Liver (tissue), 9 donors: ENCODE data around the gene SELENOF. TPM values are rescaled to one million over a fixed set of nuclear protein-coding genes. Genes with fewer than 3 reads are reported as not detected.

Experiments
- DNase-seq: peaks from one replicate; pipeline ENCODE4 v3.0.0-alpha.2; 2017; ENCODE audit warnings: low spot score
- H3K27ac ChIP-seq, 2 donors: one replicate each; pipeline ENCODE4 v1.7.0; 2013; ENCODE audit warnings: inconsistent platforms in 2 of 2, low read length in 2 of 2, control low read depth in 1 of 2, low read depth in 1 of 2, mild to moderate bottlenecking in 1 of 2
- H3K27me3 ChIP-seq, 4 donors: one replicate each; pipeline versions ENCODE4 v1.6.1 to v1.7.0; 2013; ENCODE audit warnings: low read length in 3 of 4, inconsistent platforms in 1 of 4, mild to moderate bottlenecking in 1 of 4, moderate library complexity in 1 of 4; ENCODE audit not compliant: control insufficient read depth in 4 of 4, insufficient read depth in 4 of 4
- H3K36me3 ChIP-seq, 4 donors: one replicate each; pipeline versions ENCODE4 v1.6.1 to v1.7.0; 2013; ENCODE audit warnings: low read length in 3 of 4, mild to moderate bottlenecking in 3 of 4, low read depth in 1 of 4, moderate library complexity in 1 of 4; ENCODE audit not compliant: control insufficient read depth in 4 of 4, insufficient read depth in 3 of 4
- H3K4me1 ChIP-seq, 4 donors: one replicate each; pipeline versions ENCODE4 v1.6.1 to v1.7.0; 2013; ENCODE audit warnings: low read length in 3 of 4, mild to moderate bottlenecking in 3 of 4, moderate library complexity in 1 of 4; ENCODE audit not compliant: control insufficient read depth in 4 of 4, insufficient read depth in 4 of 4
- H3K4me3 ChIP-seq, 3 donors: one replicate each; pipeline versions ENCODE4 v1.6.1 to v1.7.0; 2013; ENCODE audit warnings: low read length in 3 of 3, control low read depth in 1 of 3, low read depth in 1 of 3, mild to moderate bottlenecking in 1 of 3
- H3K9ac ChIP-seq, 2 donors: one replicate each; pipeline ENCODE4 v1.7.0; 2013; ENCODE audit warnings: low read length in 2 of 2, mild to moderate bottlenecking in 2 of 2, moderate library complexity in 2 of 2, control low read depth in 1 of 2, low read depth in 1 of 2
- H3K9me3 ChIP-seq, 4 donors: one replicate each; pipeline versions ENCODE4 v1.6.1 to v1.7.0; 2013; ENCODE audit warnings: low read length in 3 of 4; ENCODE audit not compliant: control insufficient read depth in 4 of 4
- ATF3 ChIP-seq: IDR thresholded peaks from 2 replicates; pipeline ENCODE4 v1.6.1; 2016; ENCODE audit warnings: antibody characterized with exemption
- CTCF ChIP-seq: fragments of 150-350 bp; IDR thresholded peaks from 2 replicates; pipeline ENCODE4 v1.5.1; 2017; ENCODE audit warnings: improper control_type of control experiment, low read depth, low read length; ENCODE audit not compliant: missing input control
- EGR1 ChIP-seq, 2 donors: IDR thresholded peaks; 2 replicates each; pipeline ENCODE4 v1.6.1; 2016 to 2018; ENCODE audit warnings: antibody characterized with exemption in 2 of 2, low read depth in 2 of 2
- FOXA1 ChIP-seq: IDR thresholded peaks from 2 replicates; pipeline ENCODE4 v1.6.1; 2016; ENCODE audit warnings: antibody characterized with exemption
- FOXA2 ChIP-seq: IDR thresholded peaks from 2 replicates; pipeline ENCODE4 v1.6.1; 2016; ENCODE audit warnings: antibody characterized with exemption
- GABPA ChIP-seq, 2 donors: IDR thresholded peaks in 1 of 2; conservative IDR thresholded peaks in 1 of 2; 2 replicates each; pipeline ENCODE4 v1.6.1; 2016; ENCODE audit warnings: antibody characterized with exemption in 2 of 2, mild to moderate bottlenecking in 1 of 2, moderate library complexity in 1 of 2
- HNF4A ChIP-seq, 2 donors: conservative IDR thresholded peaks; 2 replicates each; pipeline ENCODE4 v1.6.1; 2016; ENCODE audit warnings: antibody characterized with exemption in 2 of 2, mild to moderate bottlenecking in 2 of 2
- HNF4G ChIP-seq: IDR thresholded peaks from 2 replicates; pipeline ENCODE4 v1.6.1; 2016; ENCODE audit warnings: antibody characterized with exemption
- JUND ChIP-seq, 2 donors: IDR thresholded peaks; 2 replicates each; pipeline ENCODE4 v1.6.1; 2016; ENCODE audit warnings: antibody characterized with exemption in 2 of 2
- MAX ChIP-seq: IDR thresholded peaks from 2 replicates; pipeline ENCODE4 v1.6.1; 2016; ENCODE audit warnings: antibody characterized with exemption
- NR2F2 ChIP-seq: IDR thresholded peaks from 2 replicates; pipeline ENCODE4 v1.6.1; 2016; ENCODE audit warnings: antibody characterized with exemption
- RAD21 ChIP-seq, 2 donors: IDR thresholded peaks; 2 replicates each; pipeline ENCODE4 v1.6.1; 2016; ENCODE audit warnings: antibody characterized with exemption in 2 of 2, mild to moderate bottlenecking in 2 of 2
- REST ChIP-seq: IDR thresholded peaks from 2 replicates; pipeline ENCODE4 v1.6.1; 2016; ENCODE audit warnings: antibody characterized with exemption, mild to moderate bottlenecking
- RXRA ChIP-seq, 2 donors: IDR thresholded peaks; 2 replicates each; pipeline ENCODE4 v1.6.1; 2017 to 2018; ENCODE audit warnings: antibody characterized with exemption in 2 of 2, mild to moderate bottlenecking in 1 of 2
- SP1 ChIP-seq: IDR thresholded peaks from 2 replicates; pipeline ENCODE4 v1.6.1; 2018; ENCODE audit warnings: antibody characterized with exemption, mild to moderate bottlenecking
- TAF1 ChIP-seq: conservative IDR thresholded peaks from 2 replicates; pipeline ENCODE4 v1.6.1; 2016; ENCODE audit warnings: antibody characterized with exemption, mild to moderate bottlenecking
- YY1 ChIP-seq: IDR thresholded peaks from 2 replicates; pipeline ENCODE4 v1.6.1; 2016; ENCODE audit warnings: antibody characterized with exemption, mild to moderate bottlenecking
- ZBTB33 ChIP-seq: IDR thresholded peaks from 2 replicates; pipeline ENCODE4 v1.6.1; 2016; ENCODE audit warnings: antibody characterized with exemption
- polyA plus RNA-seq, 2 donors: library from polyadenylated mRNA; stranded (reverse) in 1 of 2; unstranded in 1 of 2; fragments of 200-250 nt in 1 of 2; fragments of >200 nt in 1 of 2; fragmentation: Nextera tagmentation in 1 of 2; extraction: Ambion mirVana in 1 of 2; gene quantifications; one replicate each; pipeline versions ENCODE4 v1.2.1 to v1.2.3, GENCODE V29; 2013 to 2015
- total RNA-seq, 2 donors: library from RNA; depleted of rRNA; stranded (reverse); fragments of >200 nt; gene quantifications; one replicate each; pipeline ENCODE4 v1.2.3, GENCODE V29; 2014
- donor health status: healthy.
- donor health status: healthy.
- donor health status: healthy.
- donor health status: healthy.
- donor health status: healthy.

Gene SELENOF
- total and polyA plus RNA-seq, 4 donors: 80.4 to 143 (median 99.7) TPM

- Histone ChIP-seq H3K4me3 (no peak overlapping the region), H3K27me3 (no peaks in the 10 kb centered on the region), H3K36me3 (no peaks in the 10 kb centered on the region), H3K9ac (no peak overlapping the region), H3K27ac (no peak overlapping the region), H3K9me3 (no peaks in the 10 kb centered on the region), H3K4me1 (peaks cover 1 to 11% (median 6%) of the 10 kb centered on the region in 4 donors)
- TF ChIP-seq NR2F2 (no peak), HNF4A (conservative IDR thresholded peaks at IDR 0.05) (no peak), FOXA1 (no peak), GABPA (IDR thresholded peaks at IDR 0.05 in 1 of 2, conservative IDR thresholded peaks at IDR 0.05 in 1 of 2) (no peak), MAX (no peak), EGR1 (IDR thresholded peaks at IDR 0.05; ENCODE audit: low read depth in 2 of 2) (no peak), ATF3 (no peak), JUND (IDR thresholded peaks at IDR 0.05) (no peak), CTCF (no peak), REST (no peak), YY1 (no peak), FOXA2 (no peak), SP1 (no peak), ZBTB33 (no peak), HNF4G (no peak), TAF1 (no peak), RXRA (IDR thresholded peaks at IDR 0.05) (no peak), RAD21 (IDR thresholded peaks at IDR 0.05) (no peak)
- no peak for DNase-seq
Measured at GRCh38 chr1:86942743-86943142, 28.8 kb upstream of the SELENOF start.
